KOPT-K1 (cell line): ENCODE results near the gene AFP.
"Not testable (repeated sequence)": the region's sequence is repeated elsewhere in the genome, so short reads cannot be mapped to it uniquely, and the experiment has no call there.

ENCODE experiments used
- H3K27ac ChIP-seq: fragments of 200-600 bp; sonication (generic); 2 replicates; pipeline ENCODE4 v1.5.1; 2016; ENCODE audit warnings: antibody characterized with exemption, mild to moderate bottlenecking, low read depth, low read length; ENCODE audit not compliant: poor library complexity, severe bottlenecking
- H3K36me3 ChIP-seq: fragments of 200-600 bp; sonication (generic); 2 replicates; pipeline ENCODE4 v1.5.1; 2017; ENCODE audit warnings: antibody characterized with exemption, mild to moderate bottlenecking, low read length, moderate library complexity; ENCODE audit not compliant: insufficient read depth
- H3K9me3 ChIP-seq: fragments of 200-600 bp; sonication (generic); 2 replicates; pipeline ENCODE4 v1.5.1; 2017; ENCODE audit warnings: antibody characterized with exemption, low read length, mild to moderate bottlenecking; ENCODE audit not compliant: insufficient read depth, poor library complexity, severe bottlenecking

AFP gene

GRCh38 chr4:73435984-73436383, at the start of gene AFP:
AFP (plus strand) TSS chr4:73436221; CDS start chr4:73436263, 42 bp downstream.
- Histone ChIP-seq H3K36me3 (no peaks in the 10 kb centered on the region), H3K9me3 (no peaks in the 10 kb centered on the region), H3K27ac (no peak within 1 kb of the TSS)

DNA sequence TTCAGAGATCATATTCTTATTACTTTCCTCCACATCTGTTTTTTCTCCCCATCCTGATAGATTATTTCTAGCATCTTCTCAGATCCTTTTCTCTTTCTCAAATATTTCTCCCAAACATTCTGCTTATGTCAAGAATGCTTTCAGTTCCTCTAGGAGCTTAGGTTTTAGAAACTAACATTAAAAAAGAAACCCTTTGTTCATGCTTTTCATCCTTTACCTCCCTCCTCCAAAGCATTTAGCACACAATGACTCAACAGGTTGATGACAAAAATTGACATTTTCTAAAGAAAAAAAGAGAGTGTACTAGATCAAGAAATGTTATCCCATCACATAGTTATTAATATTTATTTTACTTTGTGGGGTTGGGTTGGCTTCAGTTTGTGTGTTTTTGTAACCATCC, 48.5 kb upstream of the AFP start:
- Histone ChIP-seq H3K36me3 (no peaks in the 10 kb centered on the region), H3K27ac (no peak overlapping the region), H3K9me3 (no peaks in the 10 kb centered on the region)

DNA sequence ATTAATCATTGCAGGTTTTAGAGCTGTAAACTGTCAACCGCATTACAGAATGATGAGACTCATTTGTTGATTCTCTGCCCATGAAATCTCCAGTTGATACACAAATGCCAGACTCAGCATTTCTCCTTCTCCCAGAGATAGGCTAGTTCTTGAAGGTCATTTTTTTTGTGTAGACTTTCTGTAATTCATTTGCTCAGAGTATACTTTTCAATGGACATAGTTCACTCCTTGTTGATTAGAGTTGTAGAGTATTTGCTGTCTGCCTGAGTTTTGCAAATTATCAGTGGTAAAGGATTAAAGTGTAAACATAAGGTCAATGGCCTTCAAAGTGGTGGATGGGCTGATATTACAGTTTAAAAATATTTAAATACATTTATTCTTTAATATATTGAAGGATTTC, 47.1 kb upstream of the AFP start:
- Histone ChIP-seq H3K9me3 (no peaks in the 10 kb centered on the region), H3K36me3 (no peaks in the 10 kb centered on the region), H3K27ac (no peak overlapping the region)

GRCh38 chr4:73389663-73390062, 46.4 kb upstream of the AFP start:
- not testable (repeated sequence) for H3K9me3 ChIP-seq

DNA sequence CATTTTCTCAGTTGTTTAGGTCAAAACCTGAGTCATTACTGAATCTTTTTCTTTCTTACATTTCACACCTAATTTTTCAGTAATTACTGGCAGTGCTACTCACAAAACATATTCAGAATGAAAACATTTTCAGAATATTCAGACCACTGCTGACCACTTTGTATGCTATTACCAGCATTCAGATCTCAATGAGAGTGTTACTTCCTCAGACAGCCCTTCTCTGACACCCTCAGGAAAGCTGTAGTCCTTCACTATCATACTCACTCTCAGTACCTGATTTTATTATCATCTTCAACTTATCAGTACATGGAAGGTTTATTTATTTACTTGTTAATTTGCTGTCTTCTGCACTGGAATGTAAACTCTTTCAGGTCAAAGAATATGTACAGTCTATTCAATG, 44.2 kb upstream of the AFP start:
- no peaks in the 10 kb centered on the region for H3K36me3 ChIP-seq
- no peak overlapping the region for H3K27ac ChIP-seq
- no peaks in the 10 kb centered on the region for H3K9me3 ChIP-seq

More at GRCh38 chr4:73389663-73390062, 46.4 kb upstream of the AFP start:
- not testable (repeated sequence) for H3K27ac ChIP-seq, H3K36me3 ChIP-seq

DNA sequence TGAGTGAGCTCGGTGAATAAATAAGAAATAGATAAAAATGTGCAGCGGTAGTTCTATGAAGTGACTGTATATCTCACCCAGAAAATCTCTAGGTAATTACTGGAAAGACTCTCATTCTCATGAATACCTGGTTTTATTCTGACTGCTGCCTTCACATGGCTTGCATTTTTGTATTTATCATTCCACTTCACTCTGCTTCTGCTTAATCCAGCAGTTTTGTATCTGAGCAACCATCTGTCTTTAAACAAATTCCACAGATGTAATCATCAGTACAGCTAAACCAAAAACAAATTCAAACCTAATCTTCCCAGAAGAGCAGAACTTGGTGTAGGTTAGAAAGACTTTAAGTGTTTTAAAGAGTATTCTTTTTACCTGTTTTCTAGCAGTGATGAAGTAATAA, 43.1 kb upstream of the AFP start:
- H3K36me3 ChIP-seq = no peaks in the 10 kb centered on the region
- H3K9me3 ChIP-seq = no peaks in the 10 kb centered on the region
- H3K27ac ChIP-seq = no peak overlapping the region

- no peaks in the 10 kb centered on the region for H3K36me3 ChIP-seq
- no peaks in the 10 kb centered on the region for H3K9me3 ChIP-seq
- no peak overlapping the region for H3K27ac ChIP-seq
Measured at GRCh38 chr4:73396304-73396703, 39.7 kb upstream of the AFP start.

- H3K27ac ChIP-seq = no peak overlapping the region
- H3K36me3 ChIP-seq = no peaks in the 10 kb centered on the region
- H3K9me3 ChIP-seq = no peaks in the 10 kb centered on the region
Measured at GRCh38 chr4:73396993-73397972, 38.7 kb upstream of the AFP start.

DNA sequence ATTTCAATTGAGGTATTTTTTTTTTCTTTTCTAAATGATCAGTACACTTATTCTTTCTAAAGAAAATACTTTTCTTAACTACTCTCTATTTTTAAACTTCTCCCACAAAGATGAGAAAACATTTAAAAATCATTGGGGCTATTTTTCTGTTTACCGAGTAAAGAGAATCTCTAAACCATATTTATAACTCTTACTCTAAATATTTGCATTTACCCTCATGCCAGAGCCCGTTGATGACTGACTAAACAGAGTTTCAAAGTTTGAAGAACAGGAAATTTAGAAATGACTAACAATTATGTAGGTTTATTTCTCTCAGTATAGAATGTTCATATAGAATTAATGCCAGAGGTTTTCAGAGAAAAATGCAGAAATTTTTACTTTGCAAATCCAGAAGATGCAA, 34.6 kb upstream of the AFP start:
- Histone ChIP-seq H3K9me3 (no peaks in the 10 kb centered on the region), H3K27ac (no peak overlapping the region), H3K36me3 (no peaks in the 10 kb centered on the region)

GRCh38 chr4:73404042-73404441, 32.0 kb upstream of the AFP start, which contains the start of gene ALB:
ALB (plus strand) TSS chr4:73404287; CDS start chr4:73404328, 41 bp downstream.
- Histone ChIP-seq H3K27ac (no peak within 1 kb of the TSS), H3K9me3 (no peaks in the 10 kb centered on the region), H3K36me3 (no peaks in the 10 kb centered on the region)

- no peaks in the 10 kb centered on the region for H3K9me3 ChIP-seq
Measured at GRCh38 chr4:73404457-73404856, 31.6 kb upstream of the AFP start.

DNA sequence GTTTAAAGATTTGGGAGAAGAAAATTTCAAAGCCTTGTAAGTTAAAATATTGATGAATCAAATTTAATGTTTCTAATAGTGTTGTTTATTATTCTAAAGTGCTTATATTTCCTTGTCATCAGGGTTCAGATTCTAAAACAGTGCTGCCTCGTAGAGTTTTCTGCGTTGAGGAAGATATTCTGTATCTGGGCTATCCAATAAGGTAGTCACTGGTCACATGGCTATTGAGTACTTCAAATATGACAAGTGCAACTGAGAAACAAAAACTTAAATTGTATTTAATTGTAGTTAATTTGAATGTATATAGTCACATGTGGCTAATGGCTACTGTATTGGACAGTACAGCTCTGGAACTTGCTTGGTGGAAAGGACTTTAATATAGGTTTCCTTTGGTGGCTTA, 30.9 kb upstream of the AFP start:
- Histone ChIP-seq H3K27ac (no peak overlapping the region), H3K36me3 (no peaks in the 10 kb centered on the region), H3K9me3 (no peaks in the 10 kb centered on the region)

More at GRCh38 chr4:73404457-73404856, 31.6 kb upstream of the AFP start:
- no peak overlapping the region for H3K27ac ChIP-seq
- no peaks in the 10 kb centered on the region for H3K36me3 ChIP-seq

DNA sequence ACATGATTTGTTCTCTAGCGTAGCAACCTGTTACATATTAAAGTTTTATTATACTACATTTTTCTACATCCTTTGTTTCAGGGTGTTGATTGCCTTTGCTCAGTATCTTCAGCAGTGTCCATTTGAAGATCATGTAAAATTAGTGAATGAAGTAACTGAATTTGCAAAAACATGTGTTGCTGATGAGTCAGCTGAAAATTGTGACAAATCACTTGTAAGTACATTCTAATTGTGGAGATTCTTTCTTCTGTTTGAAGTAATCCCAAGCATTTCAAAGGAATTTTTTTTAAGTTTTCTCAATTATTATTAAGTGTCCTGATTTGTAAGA, 29.5 kb upstream of the AFP start:
- H3K36me3 ChIP-seq = no peaks in the 10 kb centered on the region
- no peaks in the 10 kb centered on the region for H3K9me3 ChIP-seq
- no peak overlapping the region for H3K27ac ChIP-seq

DNA sequence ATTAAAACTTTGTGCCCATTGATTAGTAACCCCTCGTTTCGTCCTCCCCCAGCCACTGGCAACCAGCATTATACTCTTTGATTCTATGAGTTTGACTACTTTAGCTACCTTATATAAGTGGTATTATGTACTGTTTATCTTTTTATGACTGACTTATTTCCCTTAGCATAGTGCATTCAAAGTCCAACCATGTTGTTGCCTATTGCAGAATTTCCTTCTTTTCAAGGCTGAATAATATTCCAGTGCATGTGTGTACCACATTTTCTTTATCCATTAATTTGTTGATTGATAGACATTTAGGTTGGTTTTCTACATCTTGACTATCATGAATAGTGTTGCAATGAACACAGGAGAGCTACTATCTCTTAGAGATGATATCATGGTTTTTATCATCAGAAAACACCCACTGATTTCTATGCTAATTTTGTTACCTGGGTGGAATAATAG, 28.8 kb upstream of the AFP start:
- Histone ChIP-seq H3K27ac (no peak overlapping the region), H3K36me3 (no peaks in the 10 kb centered on the region)

GRCh38 chr4:73408181-73408867, 27.7 kb upstream of the AFP start:
- H3K9me3 ChIP-seq = no peaks in the 10 kb centered on the region
- no peak overlapping the region for H3K27ac ChIP-seq
- H3K36me3 ChIP-seq = no peaks in the 10 kb centered on the region

More for the DNA sequence above, 28.8 kb upstream of the AFP start:
- H3K9me3 ChIP-seq = no peaks in the 10 kb centered on the region
